ENCODE results near the gene ABI1. TPM values are rescaled to one million over a fixed set of nuclear protein-coding genes. Genes with fewer than 3 reads are reported as not detected.

The ABI1 gene
- total and polyA plus RNA-seq, 9 of the 15 experiments (the other 6 are each of a cell fraction or from before 2014, with no cell fraction given): 22.1 to 52.3 (median 39.0) TPM

- CTCF ChIA-PET (ENCODE audit: low intra/inter-chr PET ratio): no interaction called here
- no peak overlapping the region for H3K4me2 ChIP-seq (ENCODE audit: insufficient read depth, low read length)
- no peak overlapping the region for H2AFZ ChIP-seq (ENCODE audit: low read depth, low read length)
- peaks cover 4% of the 10 kb centered on the region for H4K20me1 ChIP-seq (replicated peaks; ENCODE audit: control insufficient read depth, insufficient read depth, low read length)
- H3K79me2 ChIP-seq (ENCODE audit: control insufficient read depth, insufficient read depth, low read length): peaks cover 35% of the 10 kb centered on the region
- intact Hi-C loops (cut with micrococcal nuclease): no loop called here
- H3K9ac ChIP-seq (ENCODE audit: insufficient read depth in 1 of 2, low read depth in 2 of 2, low read length in 2 of 2): no peak overlapping the region
- POLR2A ChIA-PET: interaction anchor here (1.0 kb wide), 2 partner anchors 9 kb away, joined by 3 read pairs; no protein-coding TSS in a partner anchor
- FAIRE-seq: peak; percentile 37
- no peaks in the 10 kb centered on the region; a peak in 1 of 5 replicates for H3K4me1 ChIP-seq (replicated peaks in 1 of 2; ENCODE audit: control insufficient read depth in 2 of 2, insufficient read depth in 2 of 2, low read length in 2 of 2)
- no peak overlapping the region for H3K27ac ChIP-seq (ENCODE audit: extremely low read depth, low read depth, low read length)
- no peaks in the 10 kb centered on the region for H3K9me1 ChIP-seq (ENCODE audit: control insufficient read depth, insufficient read depth, low read length)
- no TSS peak for BruUV-seq (replicated peaks)
- TF ChIP-seq NFIC (IDR thresholded peaks at IDR 0.05) (no peak), GTF2F1 (IDR thresholded peaks at IDR 0.05; ENCODE audit: low read depth, low read length) (no peak), CBX3 (IDR thresholded peaks at IDR 0.05; ENCODE audit: borderline replicate concordance in 1 of 2, low read length in 2 of 2) (no peak), ZNF24 (IDR thresholded peaks at IDR 0.05) (no peak), ETS1 (conservative IDR thresholded peaks at IDR 0.05; ENCODE audit: control insufficient read depth, low read depth, low read length) (no peak), CXXC5 (CRISPR knock-in tag; IDR thresholded peaks at IDR 0.05) (no peak), HNRNPH1 (optimal IDR thresholded peaks at IDR 0.05; ENCODE audit: low read depth, low read length) (no peak)
- DNase-seq (ENCODE audit: extremely low read depth in 1 of 4, low spot score in 3 of 4): no peak
- WGBS (ENCODE audit: insufficient coverage, low coverage, missing lambda C conversion rate): 67% methylated on average over 1 of the region's 1 CpG
- no peaks in the 10 kb centered on the region for H3K9me3 ChIP-seq (replicated peaks; ENCODE audit: control insufficient read depth, insufficient read depth, low read depth, low read length)
- H3K36me3 ChIP-seq (ENCODE audit: control insufficient read depth, insufficient read depth, low read length): peaks cover 7% of the 10 kb centered on the region; the same call in 2 of the 3 replicates
- no peak for ATAC-seq
- H3K4me3 ChIP-seq: no peak overlapping the region
- in situ Hi-C loops (cut with MboI): no loop called here
- no peaks in the 10 kb centered on the region for H3K27me3 ChIP-seq (ENCODE audit: control insufficient read depth in 2 of 2, insufficient read depth in 2 of 2, low read length in 2 of 2)
Observed at GRCh38 chr10:26824015-26824690, 36.6 kb downstream of the ABI1 start.
